Measurements from ENCODE around the gene MCAT.
A peak's percentile ranks its signal among the peaks of the same experiment; 100 is the strongest.

DNA sequence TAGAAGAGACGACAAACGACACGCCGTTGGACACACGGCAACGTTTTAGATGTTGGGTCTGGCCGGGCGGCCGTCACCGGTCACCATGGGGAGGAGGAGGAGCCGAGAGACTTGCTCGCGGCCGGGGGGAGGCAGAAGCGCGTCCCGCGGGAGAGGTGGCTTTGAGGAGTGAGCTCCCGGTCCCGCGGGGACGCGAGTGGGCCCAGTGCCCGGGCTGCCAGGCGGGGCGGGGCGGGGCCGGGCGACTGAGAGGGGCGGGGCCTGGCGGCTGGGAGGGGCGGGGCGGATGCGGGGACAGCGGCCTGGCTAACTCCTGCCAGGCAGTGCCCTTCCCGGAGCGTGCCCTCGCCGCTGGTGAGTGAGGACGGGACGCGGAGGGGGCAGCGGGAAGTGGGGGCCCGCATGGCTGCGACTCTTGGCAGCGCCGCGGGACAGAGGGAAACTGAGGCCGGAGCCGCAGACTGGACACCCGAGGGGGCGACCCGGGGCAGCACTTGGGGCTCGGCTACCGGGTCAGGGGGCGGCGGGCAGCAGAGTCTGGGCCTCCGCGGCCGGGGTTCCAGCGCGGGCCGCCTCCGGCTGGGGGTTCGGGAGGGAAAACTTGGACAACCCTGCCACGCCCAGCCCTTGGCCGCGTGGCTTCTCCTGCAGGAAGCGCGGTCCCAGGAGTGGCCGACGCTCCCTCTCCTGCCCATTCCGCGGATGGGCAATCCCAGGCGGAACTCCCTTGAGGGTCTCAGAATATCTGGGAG lies 8.2 kb upstream of the MCAT start, which contains the start of gene TSPO:
- TF ChIP-seq, protein P1, sequence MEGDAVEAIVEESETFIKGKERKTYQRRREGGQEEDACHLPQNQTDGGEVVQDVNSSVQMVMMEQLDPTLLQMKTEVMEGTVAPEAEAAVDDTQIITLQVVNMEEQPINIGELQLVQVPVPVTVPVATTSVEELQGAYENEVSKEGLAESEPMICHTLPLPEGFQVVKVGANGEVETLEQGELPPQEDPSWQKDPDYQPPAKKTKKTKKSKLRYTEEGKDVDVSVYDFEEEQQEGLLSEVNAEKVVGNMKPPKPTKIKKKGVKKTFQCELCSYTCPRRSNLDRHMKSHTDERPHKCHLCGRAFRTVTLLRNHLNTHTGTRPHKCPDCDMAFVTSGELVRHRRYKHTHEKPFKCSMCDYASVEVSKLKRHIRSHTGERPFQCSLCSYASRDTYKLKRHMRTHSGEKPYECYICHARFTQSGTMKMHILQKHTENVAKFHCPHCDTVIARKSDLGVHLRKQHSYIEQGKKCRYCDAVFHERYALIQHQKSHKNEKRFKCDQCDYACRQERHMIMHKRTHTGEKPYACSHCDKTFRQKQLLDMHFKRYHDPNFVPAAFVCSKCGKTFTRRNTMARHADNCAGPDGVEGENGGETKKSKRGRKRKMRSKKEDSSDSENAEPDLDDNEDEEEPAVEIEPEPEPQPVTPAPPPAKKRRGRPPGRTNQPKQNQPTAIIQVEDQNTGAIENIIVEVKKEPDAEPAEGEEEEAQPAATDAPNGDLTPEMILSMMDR (IDR thresholded peaks at IDR 0.05): no peak
- peak in 1 of 2 donors; percentile 78 for TF ChIP-seq POLR2AphosphoS5 (IDR thresholded peaks at IDR 0.05; ENCODE audit: insufficient read depth in 1 of 2, low read depth in 1 of 2)

Data from vagina (tissue), 2 donors.